ENCODE measurements around the gene CASQ1.

Gene CASQ1

GRCh38 chr1:160189649-160190625 lies at the start of gene CASQ1:
Gene CASQ1 (plus strand): TSS chr1:160190575. CDS start chr1:160190752, 177 bp downstream.
- no peak within 1 kb of the TSS for H3K4me3 ChIP-seq
- no peak within 1 kb of the TSS for H3K27ac ChIP-seq

GRCh38 chr1:160143695-160144094 lies 46.7 kb upstream of the CASQ1 start:
- Histone ChIP-seq H3K4me3 (no peak overlapping the region), H3K27ac (no peak overlapping the region)

GRCh38 chr1:160144921-160145320 lies 45.5 kb upstream of the CASQ1 start:
- H3K4me3 ChIP-seq = no peak overlapping the region

GRCh38 chr1:160146107-160146506 lies 44.3 kb upstream of the CASQ1 start:
- no peak overlapping the region for H3K27ac ChIP-seq
- H3K4me3 ChIP-seq = no peak overlapping the region

More at GRCh38 chr1:160144921-160145320, 45.5 kb upstream of the CASQ1 start:
- H3K27ac ChIP-seq = no peak overlapping the region

GRCh38 chr1:160148121-160148520 lies 42.3 kb upstream of the CASQ1 start:
- Histone ChIP-seq H3K4me3 (no peak overlapping the region), H3K27ac (no peak overlapping the region)

GRCh38 chr1:160149233-160149632 lies 41.1 kb upstream of the CASQ1 start:
- H3K27ac ChIP-seq = peak overlapping the region in 1 of 21 experiments; percentile 30
- H3K4me3 ChIP-seq = no peak overlapping the region

GRCh38 chr1:160149716-160150115 lies 40.7 kb upstream of the CASQ1 start:
- Histone ChIP-seq H3K27ac (peak overlapping the region in 1 of 21 experiments; percentile 30), H3K4me3 (no peak overlapping the region)

- H3K4me3 ChIP-seq = no peak within 1 kb of the TSS
- H3K27ac ChIP-seq = no peak within 1 kb of the TSS
These were observed 39.1 kb upstream of the CASQ1 start, which contains the start of gene ATP1A4 for GRCh38 chr1:160151303-160151702. Gene ATP1A4 (plus strand): TSS chr1:160151603. CDS start chr1:160152041, 438 bp downstream.

- no peak overlapping the region for H3K27ac ChIP-seq
- no peak overlapping the region for H3K4me3 ChIP-seq
These were observed 35.6 kb upstream of the CASQ1 start for GRCh38 chr1:160154790-160155189.

- Histone ChIP-seq H3K27ac (no peak overlapping the region), H3K4me3 (no peak overlapping the region)
These were observed 34.0 kb upstream of the CASQ1 start for GRCh38 chr1:160156361-160156760.

GRCh38 chr1:160157174-160157573 lies 33.2 kb upstream of the CASQ1 start:
- Histone ChIP-seq H3K27ac (no peak overlapping the region), H3K4me3 (no peak overlapping the region)

- no peak overlapping the region for H3K27ac ChIP-seq
- no peak overlapping the region for H3K4me3 ChIP-seq
These were observed 32.3 kb upstream of the CASQ1 start for GRCh38 chr1:160158031-160158430.

GRCh38 chr1:160158534-160158933 lies 31.8 kb upstream of the CASQ1 start:
- Histone ChIP-seq H3K4me3 (no peak overlapping the region), H3K27ac (no peak overlapping the region)

GRCh38 chr1:160159846-160160245 lies 30.5 kb upstream of the CASQ1 start:
- H3K27ac ChIP-seq = no peak overlapping the region
- H3K4me3 ChIP-seq = no peak overlapping the region

GRCh38 chr1:160161965-160162705 lies 28.2 kb upstream of the CASQ1 start:
- H3K27ac ChIP-seq = no peak overlapping the region
- H3K4me3 ChIP-seq = no peak overlapping the region

- Histone ChIP-seq H3K27ac (no peak overlapping the region), H3K4me3 (no peak overlapping the region)
These were observed 27.4 kb upstream of the CASQ1 start for GRCh38 chr1:160162931-160163330.

- Histone ChIP-seq H3K27ac (no peak overlapping the region), H3K4me3 (no peak overlapping the region)
These were observed 26.8 kb upstream of the CASQ1 start for GRCh38 chr1:160163615-160164014.

GRCh38 chr1:160164121-160164520 lies 26.3 kb upstream of the CASQ1 start:
- no peak overlapping the region for H3K27ac ChIP-seq
- no peak overlapping the region for H3K4me3 ChIP-seq

GRCh38 chr1:160166166-160166868 lies 24.1 kb upstream of the CASQ1 start:
- H3K4me3 ChIP-seq = no peak overlapping the region
- H3K27ac ChIP-seq = no peak overlapping the region

- H3K4me3 ChIP-seq = no peak overlapping the region
- no peak overlapping the region for H3K27ac ChIP-seq
These were observed 23.3 kb upstream of the CASQ1 start for GRCh38 chr1:160167056-160167455.

Data from skin epidermis (tissue), 12 donors.